CD4-positive, alpha-beta T cell treated with Interleukin-4 for 4 hours (primary cell): ENCODE results near the gene BCL3.
"Not testable (repeated sequence)": the region's sequence is repeated elsewhere in the genome, so short reads cannot be mapped to it uniquely, and the experiment has no call there.

Experiments used
- DNase-seq: peaks from one replicate; pipeline ENCODE4 v3.0.0-alpha.2; 2020

The BCL3 gene

DNA sequence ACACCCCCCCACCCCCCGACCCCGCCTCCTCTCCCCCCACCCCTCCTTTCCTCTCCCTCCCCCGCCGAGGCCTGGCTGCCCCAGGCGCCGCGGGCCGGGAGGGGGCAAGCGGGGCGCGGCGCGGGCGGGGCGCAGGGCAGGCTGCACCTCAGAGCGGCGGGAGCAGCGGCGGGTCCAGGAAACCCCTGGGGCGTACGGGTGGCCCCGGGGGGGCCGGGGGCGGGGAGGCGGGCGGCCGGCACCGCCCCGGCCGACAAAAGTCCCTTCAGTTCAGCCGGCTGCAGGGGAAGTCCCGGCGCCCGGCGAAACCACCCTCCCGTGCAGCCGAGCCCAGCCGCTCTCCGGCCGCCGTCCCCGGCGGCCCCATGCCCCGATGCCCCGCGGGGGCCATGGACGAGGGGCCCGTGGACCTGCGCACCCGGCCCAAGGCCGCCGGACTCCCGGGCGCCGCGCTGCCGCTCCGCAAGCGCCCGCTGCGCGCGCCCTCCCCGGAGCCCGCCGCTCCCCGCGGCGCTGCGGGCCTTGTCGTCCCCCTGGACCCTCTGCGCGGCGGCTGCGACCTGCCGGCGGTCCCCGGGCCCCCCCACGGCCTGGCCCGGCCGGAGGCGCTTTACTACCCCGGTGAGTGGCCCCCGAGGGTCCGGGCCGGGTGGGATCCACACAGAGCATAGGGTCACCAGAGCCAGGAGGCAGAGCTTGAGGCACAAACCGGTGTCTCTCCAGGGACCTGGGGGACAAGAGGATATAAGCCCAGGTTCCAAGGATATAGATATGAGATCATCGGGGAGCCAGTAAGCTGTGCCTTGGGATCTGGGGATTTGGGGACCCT, at the start of gene BCL3:
BCL3 (plus strand) TSS at position 283 of the 829 bp plus-strand sequence; CDS start at position 366, 83 bp downstream.
- DNase-seq, result peak; percentile 89

DNA sequence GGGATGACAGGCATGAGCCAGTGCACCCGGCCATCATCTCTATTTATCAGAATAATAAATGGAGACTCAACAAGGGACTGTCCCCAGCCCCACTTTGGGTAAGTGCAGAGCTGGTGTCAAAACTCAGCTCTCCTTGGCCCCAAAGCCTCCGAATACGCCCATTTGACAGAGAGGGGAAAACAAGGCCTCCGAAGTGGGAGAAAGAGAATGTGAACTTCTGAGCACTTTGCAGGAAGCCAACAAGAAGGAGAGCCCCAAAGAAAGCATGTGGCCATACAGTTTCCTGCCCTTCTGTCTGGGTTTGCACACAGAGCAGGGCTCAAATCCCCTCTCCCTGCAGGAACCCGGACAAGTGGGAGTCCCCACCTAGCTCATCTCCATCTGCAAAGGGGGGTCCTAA, 48.0 kb upstream of the BCL3 start:
- no peak for DNase-seq

GRCh38 chr19:44701228-44701627, 47.3 kb upstream of the BCL3 start:
- DNase-seq, result no peak

- no peak for DNase-seq
Measured at GRCh38 chr19:44702551-44703176, 45.8 kb upstream of the BCL3 start.

- DNase-seq, result no peak
Measured at GRCh38 chr19:44703336-44704078, 45.0 kb upstream of the BCL3 start.

GRCh38 chr19:44704982-44705381, 43.5 kb upstream of the BCL3 start:
- no peak for DNase-seq

DNA sequence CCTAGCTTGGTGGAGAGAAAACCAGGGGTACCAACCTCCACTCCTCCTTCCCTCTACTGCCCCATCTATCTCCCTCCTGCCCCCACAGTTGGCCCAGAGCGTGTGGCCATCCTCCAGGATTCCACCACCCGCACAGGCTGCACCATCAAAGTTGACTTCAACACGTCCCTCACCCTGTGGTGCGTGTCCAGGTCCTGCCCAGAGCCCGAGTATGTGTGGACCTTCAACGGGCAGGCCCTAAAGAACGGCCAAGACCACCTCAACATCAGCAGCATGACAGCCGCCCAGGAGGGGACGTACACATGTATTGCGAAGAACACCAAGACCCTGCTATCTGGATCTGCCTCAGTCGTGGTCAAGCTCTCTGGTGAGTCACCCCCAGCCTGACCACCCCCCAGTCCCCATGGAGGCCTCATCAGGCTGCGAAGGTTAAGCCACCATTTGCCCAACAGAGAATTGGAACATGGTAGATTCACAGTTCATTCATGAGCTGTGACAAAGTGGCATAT, 43.0 kb upstream of the BCL3 start:
- DNase-seq, result no peak

GRCh38 chr19:44706506-44707236, 41.8 kb upstream of the BCL3 start:
- DNase-seq, result no peak

GRCh38 chr19:44707794-44708193, 40.7 kb upstream of the BCL3 start:
- DNase-seq, result no peak

GRCh38 chr19:44708940-44709339, 39.6 kb upstream of the BCL3 start:
- no peak for DNase-seq

GRCh38 chr19:44709434-44710266, 38.9 kb upstream of the BCL3 start:
- DNase-seq, result not testable (repeated sequence)

DNA sequence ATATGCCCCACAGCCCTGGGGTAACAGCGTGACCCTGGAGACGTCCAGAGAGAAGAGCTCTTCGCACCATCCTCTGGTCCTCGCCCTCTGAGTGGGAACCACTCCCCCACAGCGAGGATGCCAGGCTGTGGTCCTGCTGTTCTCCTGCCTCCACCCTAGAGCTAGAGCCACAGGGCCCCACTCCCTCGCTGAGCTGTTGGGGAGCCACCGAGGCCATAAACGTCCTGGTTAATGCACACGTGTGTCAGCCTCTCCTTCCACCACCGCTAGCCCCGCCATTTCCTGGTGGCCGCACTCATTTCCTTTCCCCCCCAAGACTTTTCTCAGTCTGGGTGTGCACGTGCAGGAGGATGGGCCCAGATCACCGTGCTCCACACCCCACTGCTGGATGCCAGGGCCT, 38.0 kb upstream of the BCL3 start:
- DNase-seq, result no peak

DNA sequence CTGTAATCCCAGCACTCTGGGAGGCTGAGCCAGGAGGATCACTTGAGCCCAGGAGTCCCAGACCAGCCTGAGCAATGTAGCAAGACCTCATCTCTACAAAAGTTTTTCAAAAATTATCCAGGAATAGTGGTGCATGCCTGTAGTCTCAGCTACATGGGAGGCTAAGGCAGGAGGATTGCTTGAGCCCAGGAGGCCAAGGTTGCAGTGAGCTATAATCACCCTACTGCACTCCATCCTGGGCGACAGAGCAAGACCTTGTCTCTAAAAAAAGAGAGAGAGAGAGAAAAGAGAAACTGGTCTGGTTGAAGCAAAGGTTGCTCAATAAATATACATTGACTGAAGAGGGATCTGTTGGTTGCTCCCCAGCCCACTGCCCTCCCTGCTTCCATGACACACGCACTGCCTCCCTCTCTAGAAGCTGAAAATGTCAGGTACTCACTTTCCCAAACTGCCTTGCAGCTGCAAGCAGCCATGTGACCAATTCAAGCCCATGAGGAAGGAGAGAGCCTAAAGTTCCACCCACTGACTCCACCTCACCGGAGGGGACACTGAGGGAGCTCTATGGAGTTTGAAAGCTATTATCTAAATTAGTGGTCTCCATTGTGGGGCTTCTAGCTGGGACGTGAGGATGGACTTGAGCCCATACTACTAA, 35.5 kb upstream of the BCL3 start:
- DNase-seq, result no peak

- DNase-seq, result no peak
Measured at GRCh38 chr19:44714597-44715169, 33.8 kb upstream of the BCL3 start.

DNA sequence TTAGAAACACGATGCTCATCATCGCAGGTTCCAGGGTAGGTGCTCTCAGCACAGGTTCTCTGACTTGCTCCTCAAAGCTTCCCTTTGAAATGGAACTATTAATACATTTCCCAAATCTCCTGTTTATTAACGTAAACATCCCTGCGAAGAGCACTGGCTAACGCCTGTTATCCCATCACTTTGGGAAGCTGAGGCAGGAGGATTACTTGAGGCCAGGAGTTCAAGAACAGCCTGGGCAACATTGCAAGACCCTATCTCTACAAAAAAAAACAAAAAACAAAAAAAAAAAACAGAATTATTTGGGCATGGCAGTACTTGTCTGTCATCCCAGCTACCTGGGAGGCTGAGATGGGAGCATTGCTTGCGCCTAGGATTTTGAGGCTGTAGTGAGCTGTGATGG, 30.9 kb upstream of the BCL3 start:
- DNase-seq, result no peak

DNA sequence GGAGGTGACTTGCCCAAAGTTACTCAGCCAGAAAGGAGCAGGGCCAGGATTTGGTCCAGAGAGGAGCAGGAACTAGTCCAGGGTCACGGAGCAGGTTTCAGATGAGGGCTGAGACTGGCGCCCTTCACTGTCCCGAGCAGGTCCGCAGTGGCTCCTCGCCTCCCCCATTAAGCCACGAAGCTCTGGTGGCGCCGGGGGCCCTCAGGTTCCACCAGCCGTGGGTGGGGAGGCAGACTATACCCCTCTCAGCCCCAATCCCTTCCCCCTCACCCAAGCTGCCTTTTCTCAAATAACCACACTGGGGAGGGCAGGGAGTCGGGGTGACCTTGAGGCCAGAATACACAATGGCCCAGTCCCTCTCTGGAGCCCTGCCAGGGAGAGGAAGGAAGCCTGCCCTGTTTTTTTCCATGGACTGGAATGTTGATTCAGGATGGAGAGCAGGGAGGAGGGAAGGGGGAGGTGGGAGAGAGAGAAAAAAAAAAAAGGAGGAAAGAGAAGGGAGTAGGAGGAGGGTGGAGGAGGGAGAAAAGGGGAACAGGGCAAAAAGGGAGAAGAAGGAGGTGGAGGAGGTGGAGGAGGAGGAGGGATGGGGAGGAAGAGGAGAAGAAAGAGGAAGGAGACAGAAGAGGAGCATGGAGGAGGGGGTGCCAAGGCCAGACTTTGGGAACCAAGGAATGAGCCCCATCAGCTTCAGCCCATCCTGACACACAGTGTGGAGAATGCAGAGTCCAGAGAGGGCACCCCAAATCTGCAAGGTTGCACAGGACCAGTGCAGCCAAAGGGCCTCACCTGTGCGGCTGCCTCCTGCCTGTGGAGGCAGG, 29.9 kb upstream of the BCL3 start:
- no peak for DNase-seq

GRCh38 chr19:44719262-44719701, 29.2 kb upstream of the BCL3 start:
- no peak for DNase-seq

DNA sequence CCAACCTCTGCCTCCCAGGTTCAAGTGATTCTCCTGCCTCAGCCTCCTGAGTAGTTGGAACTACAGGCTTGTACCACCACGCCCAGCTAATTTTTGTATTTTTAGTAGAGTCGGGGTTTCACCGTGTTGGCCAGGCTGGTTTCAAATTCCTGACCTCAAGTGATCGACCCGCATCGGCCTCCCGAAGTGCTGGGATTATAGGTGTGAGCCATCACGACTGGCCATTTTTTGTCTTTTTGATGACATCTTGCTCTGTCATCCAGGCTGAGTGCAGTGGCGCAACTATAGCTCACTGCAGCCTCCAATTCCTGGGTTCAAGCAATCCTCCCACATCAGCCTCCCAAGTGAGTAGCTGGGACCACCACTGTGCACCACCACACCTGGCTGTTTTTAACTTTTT, 28.1 kb upstream of the BCL3 start:
- not testable (repeated sequence) for DNase-seq

DNA sequence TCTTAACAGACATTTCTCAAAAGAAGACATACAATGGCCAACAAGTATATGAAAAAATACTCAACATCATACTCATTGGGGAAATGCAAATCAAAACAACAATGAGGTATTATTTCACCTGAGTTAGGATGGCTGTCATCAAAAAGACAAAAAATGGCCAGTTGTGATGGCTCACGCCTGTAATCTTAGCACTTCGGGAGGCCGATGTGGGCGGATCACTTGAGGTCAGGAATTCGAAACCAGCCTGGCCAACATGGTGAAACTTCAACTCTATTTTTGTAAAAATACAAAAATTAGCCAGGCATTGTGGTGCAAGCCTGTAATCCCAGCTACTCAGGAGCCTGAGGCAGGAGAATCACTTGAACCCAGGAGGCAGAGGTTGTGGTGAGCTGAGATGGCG, 27.6 kb upstream of the BCL3 start:
- no peak for DNase-seq

GRCh38 chr19:44721369-44721768, 27.1 kb upstream of the BCL3 start:
- not testable (repeated sequence) for DNase-seq
